Measurements from ENCODE around the gene TRIM6.
"Not testable (repeated sequence)": the region's sequence is repeated elsewhere in the genome, so short reads cannot be mapped to it uniquely, and the experiment has no call there.

The TRIM6 gene

DNA sequence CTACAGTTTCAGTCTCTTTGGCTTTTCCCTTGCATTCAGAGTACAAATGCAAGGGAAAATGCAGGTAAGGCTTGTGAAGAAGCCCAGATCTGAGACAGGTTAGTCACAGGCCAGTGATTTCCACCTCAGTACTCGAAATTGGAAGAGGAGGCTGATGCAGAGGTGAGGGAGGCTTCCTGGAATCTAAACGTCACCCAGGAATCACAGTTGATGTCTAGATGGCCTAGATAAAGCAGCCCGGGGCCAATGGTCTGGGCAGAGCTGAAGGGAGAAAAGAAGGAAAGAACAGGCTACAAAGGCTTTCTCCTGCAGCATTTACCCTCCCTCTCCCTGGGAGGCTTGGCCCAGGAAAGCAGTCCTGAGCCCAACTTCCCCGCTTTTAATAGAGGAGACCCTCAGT is 8.5 kb downstream of the TRIM6 start:
- no peak for DNase-seq

DNA sequence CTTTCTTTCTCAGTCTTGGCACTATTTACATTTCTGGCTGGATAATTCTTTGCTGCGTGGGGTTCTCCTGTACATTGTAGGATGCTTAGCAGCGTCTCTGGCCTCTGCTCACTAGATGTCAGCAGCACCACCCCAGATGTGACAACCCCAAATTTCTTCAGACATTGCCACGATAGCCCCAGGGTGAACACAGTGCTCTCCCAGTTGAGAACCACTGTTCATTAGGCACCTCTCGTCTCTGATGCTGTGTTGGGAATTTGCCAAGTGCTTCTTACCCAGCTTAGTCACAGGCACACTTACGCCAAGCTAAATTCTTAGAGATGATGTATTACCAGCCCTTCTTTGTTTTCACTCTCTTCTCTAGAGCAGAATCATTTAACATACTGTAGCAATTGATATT is 9.4 kb downstream of the TRIM6 start:
- no peak for DNase-seq

DNA sequence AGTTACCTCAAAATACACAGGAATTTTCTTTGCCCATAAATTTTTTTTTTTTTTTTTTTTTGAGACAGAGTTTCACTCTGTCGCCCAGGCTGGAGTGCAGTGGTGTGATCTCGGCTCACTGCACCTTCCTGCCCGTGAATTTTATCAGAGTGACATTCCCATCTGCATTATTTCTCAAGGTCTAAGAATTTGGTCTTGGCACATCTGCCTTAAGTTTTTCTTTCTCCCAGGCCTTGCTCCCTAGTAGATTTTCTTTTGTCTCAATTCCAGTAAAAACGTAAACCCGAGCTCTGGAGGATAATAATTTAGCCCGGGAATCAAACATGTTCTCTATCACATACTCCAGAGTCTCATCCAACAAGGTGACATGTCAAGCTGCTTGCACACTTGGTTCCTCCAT is 12.4 kb downstream of the TRIM6 start:
- DNase-seq, result no peak

DNA sequence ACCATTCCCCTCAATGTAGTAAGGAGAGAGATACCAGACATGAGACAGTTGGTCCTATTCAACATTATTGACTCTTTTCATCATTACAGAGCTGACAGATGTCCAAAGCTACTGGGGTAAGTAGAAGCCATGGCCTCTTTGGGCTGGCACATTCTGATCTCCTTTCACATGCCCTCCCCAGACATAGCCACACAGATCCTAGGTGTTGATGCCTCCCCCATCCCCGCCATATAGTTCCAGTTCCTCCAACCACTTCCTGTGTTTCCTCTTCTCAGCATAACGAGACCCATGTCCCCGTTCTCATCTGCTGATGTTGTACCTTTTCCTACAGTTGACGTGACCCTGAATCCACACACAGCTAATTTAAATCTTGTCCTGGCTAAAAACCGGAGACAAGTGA is 14.0 kb downstream of the TRIM6 start:
- no peak for DNase-seq

DNA sequence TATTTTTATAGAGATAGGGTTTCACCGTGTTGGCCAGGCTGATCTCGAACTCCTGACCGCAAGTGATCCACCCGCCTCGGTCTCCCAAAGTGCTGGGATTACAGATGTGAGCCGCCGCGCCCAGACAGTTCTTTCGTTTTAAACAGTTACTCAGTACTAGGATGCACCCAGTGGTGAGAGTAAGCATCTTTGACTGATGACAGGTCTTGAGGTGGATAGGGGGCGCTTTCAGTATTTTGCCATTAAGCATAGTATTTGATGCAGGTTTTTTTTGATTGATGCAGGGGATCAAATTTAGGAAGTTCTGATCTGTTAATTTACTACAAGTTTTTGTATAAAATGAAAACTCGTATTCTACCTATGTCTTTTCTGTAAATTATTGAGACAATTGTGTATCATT is 15.2 kb downstream of the TRIM6 start:
- DNase-seq, result no peak

DNA sequence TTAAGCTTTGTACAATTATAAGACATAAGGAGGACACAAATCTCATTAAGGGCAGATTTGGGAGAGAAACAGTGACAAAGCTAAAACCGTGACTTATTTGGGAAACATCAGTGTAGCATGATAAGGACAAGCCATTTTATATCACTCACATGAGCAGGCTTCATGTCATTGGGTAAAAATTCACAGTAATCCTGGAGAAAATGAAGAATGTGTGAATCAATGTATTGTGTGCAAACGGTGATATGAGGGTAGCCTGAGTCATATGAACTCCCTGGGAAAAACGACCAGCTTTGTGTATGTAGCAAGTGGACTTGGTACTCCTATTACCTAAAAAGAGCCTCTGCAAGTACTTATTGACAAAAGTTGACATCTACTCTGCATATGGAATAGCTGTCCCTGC is 22.4 kb downstream of the TRIM6 start:
- no peak for DNase-seq

DNA sequence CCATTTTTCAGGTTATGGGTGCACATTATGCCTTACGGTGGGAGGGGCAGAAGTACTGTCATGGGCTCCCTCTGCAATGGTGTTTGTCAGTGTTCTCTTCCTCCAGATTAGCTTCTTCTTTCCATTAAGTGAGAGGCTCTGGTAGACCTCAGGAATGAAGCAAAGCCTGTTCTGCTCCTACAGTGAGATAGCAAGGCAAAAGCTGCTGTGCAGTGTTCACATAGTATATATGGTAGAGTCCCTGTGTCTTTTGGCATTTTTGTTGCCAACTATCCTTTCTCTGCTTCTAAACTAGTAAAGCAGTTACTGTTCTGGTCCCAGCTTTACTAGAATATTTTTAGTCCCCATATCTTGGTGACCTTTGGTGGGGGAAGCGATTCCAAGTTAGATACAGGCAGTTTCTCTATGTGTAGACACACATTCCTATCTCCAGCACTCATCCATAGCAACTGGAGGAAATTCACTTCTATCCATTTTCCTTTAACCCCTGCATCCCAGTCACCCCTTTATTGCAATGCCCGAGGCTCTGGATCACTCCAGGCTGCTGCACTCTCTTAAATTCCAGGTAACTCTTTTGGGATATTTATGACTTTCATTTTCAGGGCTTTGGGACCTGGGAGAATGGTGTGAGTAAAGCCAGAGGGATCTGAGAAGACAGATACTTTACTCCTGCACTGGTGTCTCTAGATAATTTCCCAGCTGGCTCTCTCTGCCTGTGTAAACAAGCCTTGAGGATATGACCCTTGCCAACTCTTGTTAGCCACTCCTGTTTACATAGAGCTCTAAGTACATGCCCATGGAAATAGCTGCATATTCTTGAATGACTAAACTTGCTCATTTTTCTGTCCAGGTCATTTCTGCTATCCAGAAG is 24.4 kb downstream of the TRIM6 start:
- no peak for DNase-seq

DNA sequence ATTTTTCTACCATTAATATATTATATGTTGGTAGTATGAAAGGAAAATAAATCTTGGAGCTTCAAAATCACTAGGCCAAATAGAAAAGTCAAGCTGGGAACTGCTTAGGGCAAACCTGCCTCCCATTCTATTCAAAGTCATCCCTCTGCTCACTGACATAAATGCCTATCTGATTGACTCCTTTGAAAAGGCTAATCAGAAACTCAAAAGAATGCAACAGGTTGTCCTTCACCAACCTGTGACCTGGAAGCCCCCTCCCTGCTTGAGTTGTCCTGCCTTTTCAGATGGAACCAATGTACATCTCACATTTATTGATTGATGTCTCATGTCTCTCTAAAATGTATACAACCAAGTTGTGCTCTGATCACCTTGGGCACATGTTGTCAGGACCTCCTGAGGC is 25.1 kb downstream of the TRIM6 start:
- DNase-seq, result no peak

DNA sequence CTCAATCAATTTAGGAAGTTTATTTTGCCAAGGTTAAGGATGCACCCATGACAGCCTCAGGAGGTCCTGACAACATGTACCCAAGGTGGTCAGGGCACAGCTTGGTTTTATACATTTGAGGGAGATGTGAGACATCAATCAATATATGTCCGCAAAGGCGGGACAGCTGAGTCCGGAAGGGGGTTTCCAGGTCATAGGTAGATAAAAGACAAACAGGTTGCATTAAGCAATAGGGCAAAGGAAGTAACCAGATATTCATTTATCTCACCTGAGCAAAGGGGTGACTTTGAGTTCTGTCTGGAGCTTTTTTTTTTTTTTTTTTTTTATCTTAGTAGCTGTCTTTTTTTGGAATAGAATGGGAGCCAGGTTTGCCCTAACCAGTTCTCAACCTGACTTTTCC is 26.4 kb downstream of the TRIM6 start:
- no peak for DNase-seq

DNA sequence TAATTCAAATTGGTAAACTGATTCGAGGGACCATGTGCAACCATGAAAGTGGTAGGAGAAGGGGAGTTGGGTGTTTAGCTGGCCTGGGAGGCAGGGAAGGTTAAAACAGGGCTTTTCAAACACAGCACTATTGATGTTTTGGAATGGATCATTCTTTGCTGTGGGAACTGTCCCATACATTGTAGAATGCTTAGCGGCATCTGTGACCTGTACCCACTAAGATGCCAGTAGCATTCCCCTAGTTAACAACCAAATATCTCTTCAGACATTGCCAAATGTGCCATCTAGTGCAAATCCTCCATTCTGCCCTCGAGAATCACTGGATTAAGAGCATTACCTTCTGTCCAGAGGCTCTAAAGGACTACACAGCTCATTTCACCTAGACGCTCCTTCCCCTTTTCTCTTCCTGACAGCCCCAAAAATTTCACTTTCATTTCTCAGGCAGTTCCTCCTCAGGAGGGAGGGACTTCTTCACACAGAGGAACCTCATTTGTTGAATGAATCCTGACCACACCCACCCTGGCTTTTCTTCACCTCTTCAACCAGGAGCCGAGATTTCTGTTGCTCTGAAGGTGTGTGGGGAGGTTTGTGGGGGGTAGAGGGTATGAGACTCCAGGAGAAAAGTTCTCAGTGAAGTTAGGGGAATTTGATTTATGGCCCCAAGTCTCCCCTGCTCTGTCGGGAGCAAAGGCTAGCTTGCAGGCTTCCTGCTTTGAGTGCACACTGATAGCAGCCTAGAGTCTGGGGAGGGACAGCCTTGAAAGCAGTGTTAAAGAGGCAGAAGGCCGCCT is 28.2 kb downstream of the TRIM6 start, which contains the start of gene TRIM34:
TSS of gene TRIM34 (plus strand) at position 513 of the 791 bp plus-strand sequence. CDS start 7,331 bp downstream, outside the sequence.
- no peak for DNase-seq

DNA sequence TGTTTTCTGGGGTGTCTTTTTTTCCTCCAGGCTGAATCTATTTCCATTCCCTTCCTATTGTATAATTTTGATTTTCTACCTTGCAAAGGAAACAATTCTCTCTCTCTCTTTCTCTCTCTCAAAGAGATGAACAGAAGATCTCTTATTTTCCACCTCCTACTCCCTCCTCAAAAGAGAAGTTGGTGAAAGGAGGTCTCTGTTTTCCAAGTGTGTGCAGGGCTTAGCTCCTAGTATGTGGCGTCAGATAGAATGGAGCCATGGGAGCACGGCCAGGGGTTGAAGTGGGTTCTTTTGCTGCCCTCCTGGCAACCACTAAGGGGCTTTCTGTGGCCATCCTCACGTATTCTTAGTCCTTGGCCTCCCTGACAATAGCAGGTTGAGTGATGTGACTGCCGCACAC is 28.8 kb downstream of the TRIM6 start:
- no peak for DNase-seq

DNA sequence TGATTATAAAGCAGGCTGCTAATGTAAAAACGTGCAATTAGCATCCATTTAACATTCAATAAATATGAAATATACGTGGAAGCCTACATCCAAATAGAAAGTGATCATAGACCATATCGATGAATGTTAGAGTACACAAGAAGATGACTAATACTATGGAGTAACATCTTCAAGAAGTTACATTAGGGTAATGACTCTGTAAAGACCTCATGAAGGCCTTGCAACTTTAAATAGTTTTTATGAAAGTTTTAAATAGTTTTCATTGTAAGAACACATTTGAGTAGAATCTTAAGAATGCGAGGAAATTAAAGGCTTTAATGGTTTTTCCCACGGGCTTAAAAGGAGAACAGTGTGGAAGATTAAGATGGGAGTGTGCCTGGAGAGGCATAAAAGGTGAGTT is 29.8 kb downstream of the TRIM6 start:
- DNase-seq, result no peak

DNA sequence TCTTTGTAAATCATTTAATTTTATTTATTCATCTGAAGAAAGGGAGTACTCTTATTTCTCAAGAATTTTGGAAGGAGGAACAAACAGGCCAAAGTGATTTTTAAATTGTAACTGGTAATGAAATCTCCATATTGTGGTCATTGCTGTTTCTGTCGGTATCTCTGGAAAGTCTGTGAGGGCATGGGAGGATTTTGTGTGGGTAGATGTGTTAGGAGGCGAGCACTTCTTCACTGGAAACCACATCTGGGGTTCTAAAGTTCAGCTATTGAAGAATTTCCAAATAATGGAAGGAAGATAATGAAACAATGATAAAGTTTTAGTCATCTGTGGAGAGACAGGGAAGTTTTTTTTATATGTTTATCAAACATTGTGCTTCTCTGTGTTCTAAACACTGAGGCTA is 35.0 kb downstream of the TRIM6 start:
- no peak for DNase-seq

DNA sequence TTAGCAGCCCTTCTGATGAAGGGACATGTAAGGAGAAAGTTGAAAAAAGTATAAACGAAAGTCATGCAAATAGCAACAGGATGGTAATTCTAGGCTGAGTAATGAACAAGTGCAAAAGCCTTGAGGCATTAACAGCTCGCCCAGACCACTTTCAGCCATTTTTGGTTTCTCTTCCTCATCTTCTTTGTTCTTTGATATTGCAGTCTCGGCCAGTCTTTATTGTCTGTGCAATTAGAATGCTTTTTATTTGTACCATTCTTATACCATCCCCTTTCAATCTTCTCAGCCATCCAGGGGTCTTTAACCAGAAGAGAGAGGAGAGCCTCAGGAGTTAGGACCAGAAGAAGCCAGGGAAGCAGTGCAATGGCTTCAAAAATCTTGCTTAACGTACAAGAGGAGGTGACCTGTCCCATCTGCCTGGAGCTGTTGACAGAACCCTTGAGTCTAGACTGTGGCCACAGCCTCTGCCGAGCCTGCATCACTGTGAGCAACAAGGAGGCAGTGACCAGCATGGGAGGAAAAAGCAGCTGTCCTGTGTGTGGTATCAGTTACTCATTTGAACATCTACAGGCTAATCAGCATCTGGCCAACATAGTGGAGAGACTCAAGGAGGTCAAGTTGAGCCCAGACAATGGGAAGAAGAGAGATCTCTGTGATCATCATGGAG is 35.7 kb downstream of the TRIM6 start:
- DNase-seq, result no peak

DNA sequence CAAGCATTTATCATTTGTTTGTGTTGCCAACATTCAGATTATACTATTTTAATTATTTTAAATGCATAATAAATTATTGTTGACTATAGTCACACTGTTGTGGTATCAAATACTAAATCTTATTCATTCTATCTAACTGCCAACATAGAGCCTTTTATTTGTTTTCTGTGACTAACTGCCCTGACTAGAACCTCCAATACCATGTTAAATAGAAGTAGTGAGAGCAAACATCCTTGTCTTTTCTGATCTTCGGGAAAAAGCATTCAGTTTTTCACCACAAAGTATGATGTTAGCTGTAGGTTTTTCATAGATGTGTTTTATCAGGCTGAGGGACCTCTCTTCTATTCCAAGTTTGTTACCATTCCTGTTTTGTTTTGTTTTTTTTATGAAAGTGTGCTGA is 43.5 kb downstream of the TRIM6 start:
- DNase-seq, result no peak

DNA sequence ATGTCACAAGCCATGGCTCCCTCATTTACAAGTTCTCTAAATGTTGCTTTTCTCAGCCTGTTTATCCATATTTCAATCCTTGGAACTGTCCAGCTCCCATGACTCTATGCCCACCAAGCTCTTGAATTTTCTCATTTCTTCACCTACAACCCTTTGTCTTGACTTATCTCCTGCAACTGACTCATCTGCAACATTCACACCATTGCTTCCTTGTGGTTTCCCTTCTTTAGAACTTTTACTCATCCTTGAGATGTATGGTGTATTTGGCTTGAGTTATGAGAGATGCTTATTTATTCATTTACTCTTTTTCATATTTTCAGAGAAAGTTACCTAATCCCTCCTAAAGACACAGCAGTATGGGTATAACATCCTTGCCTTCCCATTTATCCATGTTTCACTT is 47.1 kb downstream of the TRIM6 start:
- no peak for DNase-seq

DNA sequence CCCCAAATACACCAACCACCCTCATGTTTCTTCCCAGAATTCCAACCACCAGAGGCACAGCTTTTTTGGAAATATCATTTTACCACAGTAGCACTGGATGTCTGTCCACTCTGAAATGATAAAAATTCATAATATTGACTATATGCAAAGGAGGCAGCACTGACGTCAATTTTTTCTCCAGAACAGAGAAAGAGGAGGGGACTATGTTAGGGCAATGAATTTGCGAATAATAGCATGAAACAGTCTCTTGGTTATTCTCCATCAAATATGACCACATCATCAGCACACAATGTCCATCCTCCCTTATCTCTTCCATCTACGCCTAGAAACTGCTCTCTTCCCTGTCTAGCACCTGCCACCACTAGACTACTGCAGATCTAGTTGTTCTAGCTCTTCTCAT is 49.7 kb downstream of the TRIM6 start:
- no peak for DNase-seq

DNA sequence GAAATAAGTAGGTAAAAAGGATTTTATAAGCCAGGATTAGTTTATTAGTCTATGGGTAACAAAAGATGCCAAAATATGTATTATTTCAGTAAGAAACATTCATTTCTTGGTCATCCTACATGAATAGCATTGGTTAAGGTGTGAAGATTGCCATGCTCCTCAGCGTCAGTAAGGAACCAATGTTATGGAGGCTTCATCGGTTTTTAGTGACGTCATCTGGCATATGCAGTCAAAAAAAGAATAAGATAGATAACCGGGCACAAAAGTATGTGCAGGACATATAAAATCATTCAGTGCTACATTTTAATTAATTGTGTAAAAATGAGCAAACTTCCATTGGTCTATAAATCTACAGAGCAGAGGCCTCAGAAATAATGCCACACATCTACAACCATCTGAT is 59.0 kb downstream of the TRIM6 start:
- DNase-seq, result no peak

DNA sequence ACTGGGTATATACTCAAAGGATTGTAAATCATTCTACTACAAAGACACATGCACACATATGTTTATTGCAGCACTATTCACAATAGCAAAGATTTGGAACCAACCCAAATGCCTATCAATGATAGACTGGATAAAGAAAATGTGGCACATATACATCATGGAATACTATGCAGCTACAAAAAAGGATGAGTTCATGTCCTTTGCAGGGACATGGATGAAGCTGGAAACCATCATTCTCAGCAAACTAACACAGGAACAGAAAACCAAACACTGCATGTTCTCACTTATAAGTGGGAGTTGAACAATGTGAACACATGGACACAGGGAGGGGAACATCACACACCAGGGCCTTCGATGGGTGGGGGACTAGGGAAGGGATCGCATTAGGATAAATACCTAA is 60.5 kb downstream of the TRIM6 start:
- not testable (repeated sequence) for DNase-seq

DNA sequence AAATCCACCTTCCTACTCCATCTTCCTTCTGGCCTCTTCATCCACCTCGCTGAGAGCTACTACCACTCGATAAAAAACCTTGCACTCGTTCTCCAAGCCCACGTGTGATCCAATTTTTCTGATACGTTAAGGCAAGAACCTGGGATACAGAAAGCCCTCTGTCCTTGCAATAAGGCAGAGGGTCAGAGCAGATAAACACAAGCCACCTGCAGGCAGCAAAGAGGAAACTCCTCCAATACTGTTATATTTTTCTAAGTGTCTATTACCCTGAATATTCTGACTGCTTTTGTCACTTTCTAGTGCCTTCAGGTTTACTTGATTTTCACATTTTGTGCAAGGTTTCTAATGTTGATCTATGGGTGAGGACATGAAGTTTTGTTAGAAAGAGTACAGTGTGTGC is 61.9 kb downstream of the TRIM6 start:
- DNase-seq, result no peak

All from NCI-H2107 (cell line).